ENCODE measurements around the gene JAG2. TPM values are rescaled to one million over a fixed set of nuclear protein-coding genes. Genes with fewer than 3 reads are reported as not detected.

Gene JAG2
- total and polyA plus RNA-seq, 3 experiments from 2014 or later: 0.15 to 1.2 (median 0.37) TPM

- ChIA-PET CTCF (no interaction called here), POLR2A (no interaction called here)
- Histone ChIP-seq H3K4me3 (ENCODE audit: low read length) (no peak overlapping the region), H3K9me3 (ENCODE audit: low read length) (no peaks in the 10 kb centered on the region), H3K27ac (ENCODE audit: low read depth, low read length) (no peak overlapping the region), H3K4me1 (ENCODE audit: insufficient read depth, low read length) (no peaks in the 10 kb centered on the region), H3K36me3 (ENCODE audit: insufficient read depth, low read length) (no peaks in the 10 kb centered on the region), H3K27me3 (ENCODE audit: insufficient read depth, low read length, poor library complexity, severe bottlenecking) (no peaks in the 10 kb centered on the region)
- Mint-ChIP-seq H3K4me3 (no peak overlapping the region), H3K4me1 (peaks cover 6 to 13% (median 10%) of the 10 kb centered on the region in 3 donors), H3K9me3 (peaks cover 0 to 24% (median 17%) of the 10 kb centered on the region in 5 donors), H3K27ac (no peak overlapping the region), H3K36me3 (peaks cover 0 to 6% (median 3%) of the 10 kb centered on the region in 3 donors), H3K27me3 (peaks cover 20 to 53% of the 10 kb centered on the region in 2 donors)
- no peak for DNase-seq
Observed at GRCh38 chr14:105128059-105128458, 40.5 kb downstream of the JAG2 start.

- H3K27me3 Mint-ChIP-seq: peaks cover 20 to 58% of the 10 kb centered on the region in 2 donors
Observed at GRCh38 chr14:105126981-105127329, 41.6 kb downstream of the JAG2 start.

GRCh38 chr14:105126126-105126980, 42.2 kb downstream of the JAG2 start:
- Mint-ChIP-seq H3K27me3 (peaks cover 23 to 62% of the 10 kb centered on the region in 2 donors), H3K27ac (no peak overlapping the region), H3K4me1 (peaks cover 6 to 13% (median 10%) of the 10 kb centered on the region in 3 donors), H3K36me3 (peaks cover 0 to 9% (median 3%) of the 10 kb centered on the region in 3 donors), H3K9me3 (peaks cover 4 to 28% (median 19%) of the 10 kb centered on the region in 5 donors), H3K4me3 (no peak overlapping the region)
- Histone ChIP-seq H3K4me1 (ENCODE audit: insufficient read depth, low read length) (no peaks in the 10 kb centered on the region), H3K4me3 (ENCODE audit: low read length) (no peak overlapping the region), H3K27me3 (ENCODE audit: insufficient read depth, low read length, poor library complexity, severe bottlenecking) (no peaks in the 10 kb centered on the region), H3K9me3 (ENCODE audit: low read length) (no peaks in the 10 kb centered on the region), H3K36me3 (ENCODE audit: insufficient read depth, low read length) (no peaks in the 10 kb centered on the region), H3K27ac (ENCODE audit: low read depth, low read length) (no peak overlapping the region)
- ChIA-PET CTCF (interaction anchor here (2.0 kb wide), 1 partner anchor 9 kb away, joined by 5 read pairs; no protein-coding TSS in a partner anchor), POLR2A (no interaction called here)
- no peak for DNase-seq

More at GRCh38 chr14:105126981-105127329, 41.6 kb downstream of the JAG2 start:
- H3K36me3 Mint-ChIP-seq: peaks cover 0 to 6% (median 3%) of the 10 kb centered on the region in 3 donors
- no peak overlapping the region for H3K27ac Mint-ChIP-seq
- Histone ChIP-seq H3K9me3 (ENCODE audit: low read length) (no peaks in the 10 kb centered on the region), H3K36me3 (ENCODE audit: insufficient read depth, low read length) (no peaks in the 10 kb centered on the region), H3K4me1 (ENCODE audit: insufficient read depth, low read length) (no peaks in the 10 kb centered on the region), H3K27me3 (ENCODE audit: insufficient read depth, low read length, poor library complexity, severe bottlenecking) (no peaks in the 10 kb centered on the region), H3K27ac (ENCODE audit: low read depth, low read length) (no peak overlapping the region), H3K4me3 (ENCODE audit: low read length) (no peak overlapping the region)
- ChIA-PET POLR2A (no interaction called here), CTCF (interaction anchor here (2.0 kb wide), 1 partner anchor 9 kb away, joined by 5 read pairs; no protein-coding TSS in a partner anchor)
- no peak for DNase-seq
- H3K9me3 Mint-ChIP-seq: peaks cover 3 to 23% (median 14%) of the 10 kb centered on the region in 5 donors
- peaks cover 6 to 13% (median 10%) of the 10 kb centered on the region in 3 donors for H3K4me1 Mint-ChIP-seq
- H3K4me3 Mint-ChIP-seq: no peak overlapping the region

GRCh38 chr14:105124823-105125222, 43.8 kb downstream of the JAG2 start:
- H3K4me3 Mint-ChIP-seq: peak overlapping the region in 1 of 7 donors; percentile 24
- Histone ChIP-seq H3K36me3 (ENCODE audit: insufficient read depth, low read length) (no peaks in the 10 kb centered on the region), H3K4me3 (ENCODE audit: low read length) (no peak overlapping the region), H3K4me1 (ENCODE audit: insufficient read depth, low read length) (no peaks in the 10 kb centered on the region), H3K9me3 (ENCODE audit: low read length) (no peaks in the 10 kb centered on the region), H3K27ac (ENCODE audit: low read depth, low read length) (no peak overlapping the region), H3K27me3 (ENCODE audit: insufficient read depth, low read length, poor library complexity, severe bottlenecking) (peaks cover under 1% of the 10 kb centered on the region)
- CTCF ChIA-PET: interaction anchor here (1.0 to 1.4 kb wide), 2 partner anchors 35 to 356 kb away, joined by 3 read pairs; no protein-coding TSS in a partner anchor
- peaks cover 27 to 77% of the 10 kb centered on the region in 2 donors for H3K27me3 Mint-ChIP-seq
- H3K4me1 Mint-ChIP-seq: peaks cover 6 to 13% (median 10%) of the 10 kb centered on the region in 3 donors
- peaks cover 4 to 27% (median 19%) of the 10 kb centered on the region in 5 donors for H3K9me3 Mint-ChIP-seq
- peaks cover 0 to 10% (median 5%) of the 10 kb centered on the region in 3 donors for H3K36me3 Mint-ChIP-seq
- H3K27ac Mint-ChIP-seq: peak overlapping the region in 1 of 8 donors; percentile 46
- POLR2A ChIA-PET: no interaction called here
- DNase-seq: no peak

GRCh38 chr14:105123981-105124765, 44.4 kb downstream of the JAG2 start:
- Mint-ChIP-seq H3K4me3 (peak overlapping the region in 2 of 7 donors; percentile 21 to 38), H3K9me3 (peaks cover 4 to 21% (median 14%) of the 10 kb centered on the region in 5 donors), H3K27ac (peak overlapping the region in 3 of 8 donors; percentile 19 to 46 (median 25)), H3K36me3 (peaks cover 0 to 7% (median 2%) of the 10 kb centered on the region in 3 donors), H3K4me1 (peaks cover 6 to 13% (median 10%) of the 10 kb centered on the region in 3 donors), H3K27me3 (peaks cover 22 to 76% of the 10 kb centered on the region in 2 donors)
- Histone ChIP-seq H3K9me3 (ENCODE audit: low read length) (no peaks in the 10 kb centered on the region), H3K4me1 (ENCODE audit: insufficient read depth, low read length) (no peaks in the 10 kb centered on the region), H3K27me3 (ENCODE audit: insufficient read depth, low read length, poor library complexity, severe bottlenecking) (peaks cover 4% of the 10 kb centered on the region), H3K36me3 (ENCODE audit: insufficient read depth, low read length) (no peaks in the 10 kb centered on the region), H3K27ac (ENCODE audit: low read depth, low read length) (no peak overlapping the region), H3K4me3 (ENCODE audit: low read length) (no peak overlapping the region)
- no peak for DNase-seq
- ChIA-PET POLR2A (no interaction called here), CTCF (interaction anchor here (1.0 to 1.4 kb wide), 2 partner anchors 35 to 356 kb away, joined by 3 read pairs; no protein-coding TSS in a partner anchor)

GRCh38 chr14:105123064-105123665, 45.4 kb downstream of the JAG2 start:
- H3K27me3 ChIP-seq (ENCODE audit: insufficient read depth, low read length, poor library complexity, severe bottlenecking): peaks cover 4% of the 10 kb centered on the region
- Mint-ChIP-seq H3K27me3 (peaks cover 26 to 83% of the 10 kb centered on the region in 2 donors), H3K4me3 (no peak overlapping the region), H3K4me1 (peaks cover 6 to 13% (median 10%) of the 10 kb centered on the region in 3 donors), H3K36me3 (peaks cover 0 to 4% (median 2%) of the 10 kb centered on the region in 3 donors), H3K27ac (no peak overlapping the region), H3K9me3 (peaks cover 4 to 20% (median 14%) of the 10 kb centered on the region in 5 donors)
- H3K4me3 ChIP-seq (ENCODE audit: low read length): no peak overlapping the region
- CTCF ChIA-PET: interaction anchor here (1.3 kb wide), 1 partner anchor 28 kb away, joined by 3 read pairs; no protein-coding TSS in a partner anchor
- DNase-seq: no peak
- H3K27ac ChIP-seq (ENCODE audit: low read depth, low read length): no peak overlapping the region
- no peaks in the 10 kb centered on the region for H3K36me3 ChIP-seq (ENCODE audit: insufficient read depth, low read length)
- POLR2A ChIA-PET: no interaction called here
- H3K4me1 ChIP-seq (ENCODE audit: insufficient read depth, low read length): no peaks in the 10 kb centered on the region
- no peaks in the 10 kb centered on the region for H3K9me3 ChIP-seq (ENCODE audit: low read length)

- no peaks in the 10 kb centered on the region for H3K36me3 ChIP-seq (ENCODE audit: insufficient read depth, low read length)
- CTCF ChIA-PET: no interaction called here
- Mint-ChIP-seq H3K27ac (no peak overlapping the region), H3K4me3 (no peak overlapping the region), H3K4me1 (peaks cover 6 to 13% (median 9%) of the 10 kb centered on the region in 3 donors), H3K27me3 (peaks cover 23 to 76% of the 10 kb centered on the region in 2 donors), H3K36me3 (peaks cover 0 to 4% (median 2%) of the 10 kb centered on the region in 3 donors), H3K9me3 (peaks cover 4 to 20% (median 14%) of the 10 kb centered on the region in 5 donors)
- no peak overlapping the region for H3K4me3 ChIP-seq (ENCODE audit: low read length)
- H3K9me3 ChIP-seq (ENCODE audit: low read length): no peaks in the 10 kb centered on the region
- no peak overlapping the region for H3K27ac ChIP-seq (ENCODE audit: low read depth, low read length)
- H3K27me3 ChIP-seq (ENCODE audit: insufficient read depth, low read length, poor library complexity, severe bottlenecking): peaks cover 4% of the 10 kb centered on the region
- no peak for DNase-seq
- POLR2A ChIA-PET: no interaction called here
- H3K4me1 ChIP-seq (ENCODE audit: insufficient read depth, low read length): no peaks in the 10 kb centered on the region
Observed at GRCh38 chr14:105120056-105120455, 48.5 kb downstream of the JAG2 start.
